Right lobe of liver (tissue), 4 donors: Measurements from ENCODE around the gene DRC7.

Experiments
- POLR2A ChIP-seq: fragments of 450-650 bp; IDR thresholded peaks from one replicate; pipeline ENCODE4 v1.6.1; 2017; ENCODE audit warnings: antibody characterized with exemption, mild to moderate bottlenecking
- TF ChIP-seq, protein P1 (sequence below), 4 donors: fragments of 200-600 bp in 3 of 4; fragments of 450-650 bp in 1 of 4; IDR thresholded peaks; one replicate each; pipeline versions ENCODE4 v1.5.1 to v1.8.0; 2016 to 2022; ENCODE audit warnings: antibody characterized with exemption in 4 of 4, mild to moderate bottlenecking in 2 of 4
- donor health status: DM: no; HTN: no; CAD: no.
- donor health status: DM: no; HTN: no; CAD: no.
- donor health status: DM: no; HTN: yes; CAD: no.

DNA sequence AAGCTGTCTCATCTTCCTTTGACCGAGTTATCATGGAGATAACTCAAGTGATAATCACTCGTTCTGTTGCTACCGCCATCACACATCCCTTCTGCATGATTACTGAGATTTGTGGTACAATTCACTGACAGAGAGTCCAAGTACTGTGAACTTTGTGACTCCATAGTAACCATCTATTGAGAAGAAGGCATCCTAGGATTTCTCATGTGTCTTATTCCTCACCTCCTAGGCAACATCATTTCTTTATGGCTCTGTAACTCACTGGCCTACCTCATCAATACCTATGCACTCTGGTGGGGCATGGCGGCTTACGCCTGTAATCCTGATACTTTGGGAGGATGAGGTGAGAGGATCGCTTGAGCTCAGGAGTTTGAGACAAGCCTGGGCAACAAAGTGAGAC is 19.4 kb downstream of the DRC7 start:
- TF ChIP-seq, protein P1, sequence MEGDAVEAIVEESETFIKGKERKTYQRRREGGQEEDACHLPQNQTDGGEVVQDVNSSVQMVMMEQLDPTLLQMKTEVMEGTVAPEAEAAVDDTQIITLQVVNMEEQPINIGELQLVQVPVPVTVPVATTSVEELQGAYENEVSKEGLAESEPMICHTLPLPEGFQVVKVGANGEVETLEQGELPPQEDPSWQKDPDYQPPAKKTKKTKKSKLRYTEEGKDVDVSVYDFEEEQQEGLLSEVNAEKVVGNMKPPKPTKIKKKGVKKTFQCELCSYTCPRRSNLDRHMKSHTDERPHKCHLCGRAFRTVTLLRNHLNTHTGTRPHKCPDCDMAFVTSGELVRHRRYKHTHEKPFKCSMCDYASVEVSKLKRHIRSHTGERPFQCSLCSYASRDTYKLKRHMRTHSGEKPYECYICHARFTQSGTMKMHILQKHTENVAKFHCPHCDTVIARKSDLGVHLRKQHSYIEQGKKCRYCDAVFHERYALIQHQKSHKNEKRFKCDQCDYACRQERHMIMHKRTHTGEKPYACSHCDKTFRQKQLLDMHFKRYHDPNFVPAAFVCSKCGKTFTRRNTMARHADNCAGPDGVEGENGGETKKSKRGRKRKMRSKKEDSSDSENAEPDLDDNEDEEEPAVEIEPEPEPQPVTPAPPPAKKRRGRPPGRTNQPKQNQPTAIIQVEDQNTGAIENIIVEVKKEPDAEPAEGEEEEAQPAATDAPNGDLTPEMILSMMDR (IDR thresholded peaks at IDR 0.05) = no peak
- no peak for TF ChIP-seq POLR2A
